ENCODE measurements around the gene HAUS3. TPM values are rescaled to one million over a fixed set of nuclear protein-coding genes. Genes with fewer than 3 reads are reported as not detected.

The HAUS3 gene
- total RNA-seq, 4 donors from 2014 or later, result 4.8 to 12.1 (median 9.5) TPM

- intact Hi-C loops (cut with DNase I; ENCODE audit: low total_unique reads) (no loop called here), in situ Hi-C loops (cut with MboI; ENCODE audit: low sequenced_read_pairs in 4 of 4) (no loop called here)
- Histone ChIP-seq H3K9me3 (no peaks in the 10 kb centered on the region), H3K27ac (peak overlapping the region; percentile 85 to 98 (median 94)), H3K36me3 (peaks cover 0 to 18% of the 10 kb centered on the region in 2 donors), H3K4me1 (peaks cover 53 to 87% of the 10 kb centered on the region in 2 donors), H3K27me3 (no peaks in the 10 kb centered on the region), H3K4me3 (peak overlapping the region in 2 of 4 donors; percentile 23 to 24)
- DNase-seq (peak; percentile 29 to 53), ATAC-seq (peak; percentile 23 to 33)
- no peak for TF ChIP-seq CTCF (IDR thresholded peaks at IDR 0.05 in 4 of 5, conservative IDR thresholded peaks at IDR 0.05 in 1 of 5)
- TF ChIP-seq POLR2A (IDR thresholded peaks at IDR 0.05), result no peak
These were observed 14.9 kb upstream of the HAUS3 start for GRCh38 chr4:2256781-2257191.

DNA sequence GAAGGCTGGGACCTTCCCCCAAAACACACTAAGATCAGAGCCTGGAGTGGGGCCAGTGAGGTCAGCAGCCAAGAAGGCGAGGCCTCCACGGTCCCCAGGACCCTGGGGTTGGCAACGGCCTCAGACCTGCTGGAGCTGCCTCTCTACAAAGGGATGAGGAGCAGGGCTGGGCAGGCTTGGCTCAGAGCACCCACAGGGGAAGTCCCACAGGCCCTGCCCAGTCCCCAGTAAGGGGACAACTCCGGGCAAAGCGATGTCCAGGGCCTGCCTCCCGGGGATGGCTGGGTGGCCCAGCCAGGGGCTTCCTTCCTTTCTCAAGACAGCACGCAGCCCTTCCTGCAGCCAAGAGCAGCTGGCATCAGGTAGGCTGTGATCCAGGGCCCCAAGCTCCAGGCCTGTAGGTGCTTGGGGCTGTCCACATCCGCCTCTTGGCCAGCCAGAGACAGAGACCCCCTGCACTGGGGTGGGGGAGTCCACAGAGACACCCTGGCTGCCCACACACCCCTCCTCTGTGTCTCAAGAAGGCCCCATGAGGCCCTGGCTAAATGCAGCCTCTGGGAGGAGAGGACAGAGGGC lies 14.3 kb upstream of the HAUS3 start:
- no peaks in the 10 kb centered on the region for H3K9me3 ChIP-seq
- no peaks in the 10 kb centered on the region for H3K27me3 ChIP-seq
- peak; percentile 1 to 31 for DNase-seq
- peak overlapping the region; percentile 85 to 98 (median 94) for H3K27ac ChIP-seq
- H3K4me1 ChIP-seq, result peaks cover 53 to 87% of the 10 kb centered on the region in 2 donors
- TF ChIP-seq CTCF (IDR thresholded peaks at IDR 0.05 in 4 of 5, conservative IDR thresholded peaks at IDR 0.05 in 1 of 5), result no peak
- no peak for TF ChIP-seq POLR2A (IDR thresholded peaks at IDR 0.05)
- intact Hi-C loops (cut with DNase I; ENCODE audit: low total_unique reads), result no loop called here
- H3K4me3 ChIP-seq, result peak overlapping the region; percentile 5 to 34 (median 24)
- in situ Hi-C loops (cut with MboI; ENCODE audit: low sequenced_read_pairs in 4 of 4), result no loop called here
- no peak for ATAC-seq
- peaks cover 0 to 23% of the 10 kb centered on the region in 2 donors for H3K36me3 ChIP-seq

- intact Hi-C loops (cut with DNase I; ENCODE audit: low total_unique reads) (no loop called here), in situ Hi-C loops (cut with MboI; ENCODE audit: low sequenced_read_pairs in 4 of 4) (no loop called here)
- no peak for TF ChIP-seq CTCF (IDR thresholded peaks at IDR 0.05 in 4 of 5, conservative IDR thresholded peaks at IDR 0.05 in 1 of 5)
- H3K4me3 ChIP-seq, result peak overlapping the region; percentile 5 to 34 (median 24)
- H3K4me1 ChIP-seq, result peaks cover 51 to 82% of the 10 kb centered on the region in 2 donors
- DNase-seq, result peak; percentile 1 to 14
- no peak for ATAC-seq
- peaks cover 0 to 29% of the 10 kb centered on the region in 2 donors for H3K36me3 ChIP-seq
- H3K9me3 ChIP-seq, result no peaks in the 10 kb centered on the region
- no peaks in the 10 kb centered on the region for H3K27me3 ChIP-seq
- peak overlapping the region; percentile 85 to 98 (median 94) for H3K27ac ChIP-seq
These were observed 13.7 kb upstream of the HAUS3 start for GRCh38 chr4:2255501-2256155.

- peak in 1 of 2 donors; percentile 1 for DNase-seq
- Histone ChIP-seq H3K27ac (peak overlapping the region; percentile 85 to 98 (median 94)), H3K4me1 (peaks cover 45 to 75% of the 10 kb centered on the region in 2 donors), H3K4me3 (peak overlapping the region in 2 of 4 donors; percentile 23 to 34), H3K36me3 (peaks cover 0 to 36% of the 10 kb centered on the region in 2 donors), H3K27me3 (no peaks in the 10 kb centered on the region), H3K9me3 (no peaks in the 10 kb centered on the region)
- ATAC-seq, result no peak
- in situ Hi-C loops (cut with MboI; ENCODE audit: low sequenced_read_pairs in 4 of 4), result no loop called here
- intact Hi-C loops (cut with DNase I; ENCODE audit: low total_unique reads), result no loop called here
- no peak for TF ChIP-seq POLR2A (IDR thresholded peaks at IDR 0.05)
- no peak for TF ChIP-seq CTCF (IDR thresholded peaks at IDR 0.05 in 4 of 5, conservative IDR thresholded peaks at IDR 0.05 in 1 of 5)
These were observed 13.0 kb upstream of the HAUS3 start for GRCh38 chr4:2254665-2255500.
